ENCODE measurements around the gene ZNF750.

ZNF750 gene

GRCh38 chr17:82863383-82863940, 23.6 kb upstream of the ZNF750 start:
- Histone ChIP-seq H3K27ac (ENCODE audit: low read length) (peak overlapping the region; percentile 67), H3K4me1 (ENCODE audit: low read length) (peaks cover 51% of the 10 kb centered on the region), H2AFZ (ENCODE audit: low read depth, low read length) (no peak overlapping the region)

GRCh38 chr17:82862737-82863382, 23.0 kb upstream of the ZNF750 start:
- TF ChIP-seq CTCF (IDR thresholded peaks at IDR 0.05; ENCODE audit: low read depth, low read length), result no peak
- no peak for TF ChIP-seq EZH2phosphoT487 (IDR thresholded peaks at IDR 0.05; ENCODE audit: low read depth)
- Histone ChIP-seq H3K27me3 (ENCODE audit: low read depth, low read length) (peaks cover 20% of the 10 kb centered on the region), H3K27ac (ENCODE audit: low read length) (no peak overlapping the region), H3K9me3 (ENCODE audit: insufficient read depth, low read length) (no peaks in the 10 kb centered on the region), H4K20me1 (ENCODE audit: insufficient read depth, low read length) (peaks cover 84% of the 10 kb centered on the region), H3K4me1 (ENCODE audit: low read length) (peaks cover 51% of the 10 kb centered on the region), H2AFZ (ENCODE audit: low read depth, low read length) (no peak overlapping the region), H3K36me3 (replicated peaks; ENCODE audit: low read depth, low read length) (peaks cover 7% of the 10 kb centered on the region), H3K79me2 (ENCODE audit: low read length) (peaks cover 6% of the 10 kb centered on the region; the same call in 1 of the 2 replicates), H3K4me3 (ENCODE audit: low read length) (no peak overlapping the region), H3K4me2 (ENCODE audit: low read length) (peak overlapping the region; percentile 80), H3K9ac (ENCODE audit: low read length) (no peak overlapping the region)

More at GRCh38 chr17:82863383-82863940, 23.6 kb upstream of the ZNF750 start:
- peaks cover 7% of the 10 kb centered on the region for H3K36me3 ChIP-seq (replicated peaks; ENCODE audit: low read depth, low read length)
- peak overlapping the region; percentile 80 for H3K4me2 ChIP-seq (ENCODE audit: low read length)
- H3K4me3 ChIP-seq (ENCODE audit: low read length), result peak overlapping the region; percentile 10; the same call in 1 of the 2 replicates
- peaks cover 20% of the 10 kb centered on the region for H3K27me3 ChIP-seq (ENCODE audit: low read depth, low read length)
- peaks cover 6% of the 10 kb centered on the region; the same call in 1 of the 2 replicates for H3K79me2 ChIP-seq (ENCODE audit: low read length)
- no peaks in the 10 kb centered on the region for H3K9me3 ChIP-seq (ENCODE audit: insufficient read depth, low read length)
- no peak overlapping the region for H3K9ac ChIP-seq (ENCODE audit: low read length)
- TF ChIP-seq CTCF (IDR thresholded peaks at IDR 0.05; ENCODE audit: low read depth, low read length) (no peak), EZH2phosphoT487 (IDR thresholded peaks at IDR 0.05; ENCODE audit: low read depth) (no peak)
- H4K20me1 ChIP-seq (ENCODE audit: insufficient read depth, low read length), result peaks cover 84% of the 10 kb centered on the region

GRCh38 chr17:82862191-82862590, 22.4 kb upstream of the ZNF750 start:
- Histone ChIP-seq H3K27me3 (ENCODE audit: low read depth, low read length) (peaks cover 20% of the 10 kb centered on the region), H3K4me3 (ENCODE audit: low read length) (no peak overlapping the region), H4K20me1 (ENCODE audit: insufficient read depth, low read length) (peaks cover 78% of the 10 kb centered on the region), H2AFZ (ENCODE audit: low read depth, low read length) (no peak overlapping the region), H3K4me2 (ENCODE audit: low read length) (no peak overlapping the region), H3K36me3 (replicated peaks; ENCODE audit: low read depth, low read length) (peaks cover 6% of the 10 kb centered on the region), H3K4me1 (ENCODE audit: low read length) (peaks cover 44% of the 10 kb centered on the region), H3K27ac (ENCODE audit: low read length) (no peak overlapping the region), H3K9ac (ENCODE audit: low read length) (no peak overlapping the region), H3K9me3 (ENCODE audit: insufficient read depth, low read length) (no peaks in the 10 kb centered on the region), H3K79me2 (ENCODE audit: low read length) (peaks cover 6% of the 10 kb centered on the region; the same call in 1 of the 2 replicates)
- no peak for TF ChIP-seq EZH2phosphoT487 (IDR thresholded peaks at IDR 0.05; ENCODE audit: low read depth)
- TF ChIP-seq CTCF (IDR thresholded peaks at IDR 0.05; ENCODE audit: low read depth, low read length), result no peak

- Histone ChIP-seq H4K20me1 (ENCODE audit: insufficient read depth, low read length) (peaks cover 70% of the 10 kb centered on the region), H2AFZ (ENCODE audit: low read depth, low read length) (no peak overlapping the region), H3K27ac (ENCODE audit: low read length) (no peak overlapping the region), H3K4me2 (ENCODE audit: low read length) (no peak overlapping the region), H3K36me3 (replicated peaks; ENCODE audit: low read depth, low read length) (no peaks in the 10 kb centered on the region), H3K4me3 (ENCODE audit: low read length) (no peak overlapping the region), H3K27me3 (ENCODE audit: low read depth, low read length) (peaks cover 13% of the 10 kb centered on the region), H3K79me2 (ENCODE audit: low read length) (peaks cover 6% of the 10 kb centered on the region; the same call in 1 of the 2 replicates), H3K9ac (ENCODE audit: low read length) (no peak overlapping the region), H3K4me1 (ENCODE audit: low read length) (peaks cover 36% of the 10 kb centered on the region), H3K9me3 (ENCODE audit: insufficient read depth, low read length) (no peaks in the 10 kb centered on the region)
- TF ChIP-seq CTCF (IDR thresholded peaks at IDR 0.05; ENCODE audit: low read depth, low read length), result no peak
- no peak for TF ChIP-seq EZH2phosphoT487 (IDR thresholded peaks at IDR 0.05; ENCODE audit: low read depth)
Measured at GRCh38 chr17:82861393-82861775, 21.6 kb upstream of the ZNF750 start.
